ENCODE measurements around the gene SPSB3. TPM values are rescaled to one million over a fixed set of nuclear protein-coding genes. Genes with fewer than 3 reads are reported as not detected.

SPSB3 gene
- total RNA-seq, 4 donors from 2014 or later, result 86.2 to 161 (median 88.3) TPM

GRCh38 chr16:1769402-1770300 is 12.7 kb downstream of the SPSB3 start:
- TF ChIP-seq CTCF (IDR thresholded peaks at IDR 0.05 in 4 of 5, conservative IDR thresholded peaks at IDR 0.05 in 1 of 5) (no peak), POLR2A (IDR thresholded peaks at IDR 0.05) (no peak)
- ATAC-seq, result no peak
- intact Hi-C loops (cut with DNase I; ENCODE audit: low total_unique reads), result loop anchor here (10.0 kb wide), 1 partner anchor 445 kb away; the partner anchor contains the start of genes BRICD5 and PGP
- H3K27me3 ChIP-seq, result no peaks in the 10 kb centered on the region
- H3K36me3 ChIP-seq, result peaks cover 0 to 39% of the 10 kb centered on the region in 2 donors
- DNase-seq, result no peak
- peaks cover 24 to 37% of the 10 kb centered on the region in 2 donors for H3K4me1 ChIP-seq
- in situ Hi-C loops (cut with MboI; ENCODE audit: low sequenced_read_pairs in 4 of 4), result no loop called here
- no peaks in the 10 kb centered on the region for H3K9me3 ChIP-seq
- H3K27ac ChIP-seq, result peak overlapping the region; percentile 77 to 99 (median 94)
- H3K4me3 ChIP-seq, result peak overlapping the region in 3 of 4 donors; percentile 70 to 81 (median 77)

GRCh38 chr16:1768767-1769401 is 13.5 kb downstream of the SPSB3 start:
- in situ Hi-C loops (cut with MboI; ENCODE audit: low sequenced_read_pairs in 4 of 4) (no loop called here), intact Hi-C loops (cut with DNase I; ENCODE audit: low total_unique reads) (no loop called here)
- H3K27ac ChIP-seq, result peak overlapping the region in 1 of 4 donors; percentile 93

GRCh38 chr16:1768061-1768766 is 14.2 kb downstream of the SPSB3 start:
- H3K4me3 ChIP-seq, result no peak overlapping the region
- peaks cover 13 to 24% of the 10 kb centered on the region in 2 donors for H3K4me1 ChIP-seq
- in situ Hi-C loops (cut with MboI; ENCODE audit: low sequenced_read_pairs in 4 of 4), result no loop called here
- intact Hi-C loops (cut with DNase I; ENCODE audit: low total_unique reads), result no loop called here
- ATAC-seq (no peak), DNase-seq (no peak)
- no peaks in the 10 kb centered on the region for H3K9me3 ChIP-seq
- H3K27me3 ChIP-seq, result no peaks in the 10 kb centered on the region
- H3K36me3 ChIP-seq, result peaks cover 0 to 48% of the 10 kb centered on the region in 2 donors
- no peak overlapping the region for H3K27ac ChIP-seq
- no peak for TF ChIP-seq CTCF (IDR thresholded peaks at IDR 0.05 in 4 of 5, conservative IDR thresholded peaks at IDR 0.05 in 1 of 5)
- no peak for TF ChIP-seq POLR2A (IDR thresholded peaks at IDR 0.05)

More at GRCh38 chr16:1768767-1769401, 13.5 kb downstream of the SPSB3 start:
- peaks cover 0 to 45% of the 10 kb centered on the region in 2 donors for H3K36me3 ChIP-seq
- no peak for DNase-seq
- TF ChIP-seq POLR2A (IDR thresholded peaks at IDR 0.05) (no peak), CTCF (IDR thresholded peaks at IDR 0.05 in 4 of 5, conservative IDR thresholded peaks at IDR 0.05 in 1 of 5) (no peak)
- no peak for ATAC-seq
- no peaks in the 10 kb centered on the region for H3K9me3 ChIP-seq
- no peaks in the 10 kb centered on the region for H3K27me3 ChIP-seq
- H3K4me3 ChIP-seq, result no peak overlapping the region
- peaks cover 16 to 29% of the 10 kb centered on the region in 2 donors for H3K4me1 ChIP-seq

GRCh38 chr16:1767116-1767994 is 15.0 kb downstream of the SPSB3 start:
- H3K4me3 ChIP-seq, result no peak overlapping the region
- H3K27me3 ChIP-seq, result no peaks in the 10 kb centered on the region
- H3K36me3 ChIP-seq, result peaks cover 0 to 56% of the 10 kb centered on the region in 2 donors
- ATAC-seq (no peak), DNase-seq (no peak)
- intact Hi-C loops (cut with DNase I; ENCODE audit: low total_unique reads) (no loop called here), in situ Hi-C loops (cut with MboI; ENCODE audit: low sequenced_read_pairs in 4 of 4) (no loop called here)
- no peak overlapping the region for H3K27ac ChIP-seq
- no peaks in the 10 kb centered on the region for H3K9me3 ChIP-seq
- peaks cover 13 to 19% of the 10 kb centered on the region in 2 donors for H3K4me1 ChIP-seq
- no peak for TF ChIP-seq CTCF (IDR thresholded peaks at IDR 0.05 in 4 of 5, conservative IDR thresholded peaks at IDR 0.05 in 1 of 5)
- TF ChIP-seq POLR2A (IDR thresholded peaks at IDR 0.05), result no peak

Data from gastrocnemius medialis (tissue), 4 donors.